MM.1S (cell line): ENCODE measurements around the gene NRG3.

Experiments used
- EZH2 ChIP-seq: fragments of 300-600 bp; sonication (generic); optimal IDR thresholded peaks from 2 replicates; pipeline ENCODE3; 2017; ENCODE audit warnings: low read depth, mild to moderate bottlenecking, antibody characterized with exemption, low read length, mixed read lengths
- TF ChIP-seq, protein P1 (sequence below): fragments of 300-600 bp; sonication (generic); IDR thresholded peaks from 2 replicates; pipeline ENCODE4 v1.5.1; 2016; ENCODE audit warnings: antibody characterized with exemption, low read length, mixed read lengths

DNA sequence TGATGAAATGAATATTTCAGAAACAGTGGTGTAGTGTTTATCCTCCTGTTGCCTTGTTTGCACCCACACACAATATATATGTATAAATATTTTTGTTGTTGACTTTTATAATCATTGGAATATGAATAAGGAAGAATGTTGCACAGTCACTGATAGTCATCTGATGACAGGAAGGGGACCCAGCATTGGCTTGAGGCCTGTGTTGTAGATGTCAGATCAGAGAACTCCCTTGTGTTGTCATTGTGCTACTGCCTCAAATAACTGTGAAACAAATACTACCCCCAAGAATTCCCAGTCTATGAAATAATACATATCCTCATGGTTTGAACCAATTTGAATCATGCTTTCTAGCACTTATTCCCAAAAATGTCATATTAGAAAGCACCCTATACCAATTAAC, 84.0 kb downstream of the NRG3 start:
- TF ChIP-seq, protein P1, sequence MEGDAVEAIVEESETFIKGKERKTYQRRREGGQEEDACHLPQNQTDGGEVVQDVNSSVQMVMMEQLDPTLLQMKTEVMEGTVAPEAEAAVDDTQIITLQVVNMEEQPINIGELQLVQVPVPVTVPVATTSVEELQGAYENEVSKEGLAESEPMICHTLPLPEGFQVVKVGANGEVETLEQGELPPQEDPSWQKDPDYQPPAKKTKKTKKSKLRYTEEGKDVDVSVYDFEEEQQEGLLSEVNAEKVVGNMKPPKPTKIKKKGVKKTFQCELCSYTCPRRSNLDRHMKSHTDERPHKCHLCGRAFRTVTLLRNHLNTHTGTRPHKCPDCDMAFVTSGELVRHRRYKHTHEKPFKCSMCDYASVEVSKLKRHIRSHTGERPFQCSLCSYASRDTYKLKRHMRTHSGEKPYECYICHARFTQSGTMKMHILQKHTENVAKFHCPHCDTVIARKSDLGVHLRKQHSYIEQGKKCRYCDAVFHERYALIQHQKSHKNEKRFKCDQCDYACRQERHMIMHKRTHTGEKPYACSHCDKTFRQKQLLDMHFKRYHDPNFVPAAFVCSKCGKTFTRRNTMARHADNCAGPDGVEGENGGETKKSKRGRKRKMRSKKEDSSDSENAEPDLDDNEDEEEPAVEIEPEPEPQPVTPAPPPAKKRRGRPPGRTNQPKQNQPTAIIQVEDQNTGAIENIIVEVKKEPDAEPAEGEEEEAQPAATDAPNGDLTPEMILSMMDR = no peak
- no peak for TF ChIP-seq EZH2
